ENCODE data around the gene ALK.

ALK gene

DNA sequence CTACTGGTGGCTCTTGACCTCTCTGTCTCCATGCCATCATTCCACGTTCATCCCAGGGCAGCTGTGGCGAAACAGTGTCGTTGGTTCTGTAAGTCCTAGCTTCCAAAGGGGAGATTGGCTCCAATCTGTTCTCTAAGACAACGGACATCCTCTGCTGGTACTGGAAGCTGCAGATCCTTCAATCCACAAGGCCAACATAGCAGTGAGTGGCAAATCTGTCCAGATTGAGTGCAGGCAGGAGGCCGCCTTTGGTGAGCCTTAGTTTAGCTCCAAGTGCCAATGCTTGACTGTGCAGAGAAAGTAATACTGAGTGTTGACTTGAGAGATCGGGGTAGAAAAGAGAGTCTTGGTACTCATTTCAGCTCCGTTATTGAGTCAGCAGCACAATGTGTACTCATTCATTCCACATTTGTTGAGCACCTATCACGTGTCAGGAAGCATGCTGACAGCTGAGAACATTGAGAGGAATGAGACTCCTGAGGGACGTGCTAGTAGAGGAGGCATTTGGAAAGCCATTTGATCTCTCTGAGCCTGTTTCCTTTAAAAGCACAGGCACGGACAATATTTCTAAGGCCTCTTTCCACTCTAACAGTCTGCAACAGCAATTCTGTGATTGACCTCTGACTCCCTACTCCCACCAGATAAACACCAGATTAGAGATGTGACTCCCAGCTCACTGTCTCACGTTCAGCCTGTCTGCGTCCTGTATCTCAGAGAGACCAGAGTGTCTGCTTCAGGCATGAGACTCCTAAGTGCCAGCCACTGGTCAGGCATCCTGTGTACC is 500.2 kb downstream of the ALK start:
- no peaks in the 10 kb centered on the region for H3K9me3 ChIP-seq (ENCODE audit: control insufficient read depth, insufficient read depth, low read depth, low read length)
- H3K27me3 ChIP-seq (ENCODE audit: control insufficient read depth, insufficient read depth, low read length), result peaks cover 7% of the 10 kb centered on the region; the same call in 1 of the 2 replicates
- no peak overlapping the region for H3K9ac ChIP-seq (ENCODE audit: low read length)
- peaks cover 16% of the 10 kb centered on the region for H3K4me1 ChIP-seq (ENCODE audit: control insufficient read depth, insufficient read depth, low read length)
- no peak overlapping the region for H3K4me3 ChIP-seq (ENCODE audit: low read depth, low read length)
- no peak overlapping the region for H3K27ac ChIP-seq (ENCODE audit: low read depth, low read length)
- H3K36me3 ChIP-seq (ENCODE audit: control insufficient read depth, insufficient read depth, low read length), result no peaks in the 10 kb centered on the region

DNA sequence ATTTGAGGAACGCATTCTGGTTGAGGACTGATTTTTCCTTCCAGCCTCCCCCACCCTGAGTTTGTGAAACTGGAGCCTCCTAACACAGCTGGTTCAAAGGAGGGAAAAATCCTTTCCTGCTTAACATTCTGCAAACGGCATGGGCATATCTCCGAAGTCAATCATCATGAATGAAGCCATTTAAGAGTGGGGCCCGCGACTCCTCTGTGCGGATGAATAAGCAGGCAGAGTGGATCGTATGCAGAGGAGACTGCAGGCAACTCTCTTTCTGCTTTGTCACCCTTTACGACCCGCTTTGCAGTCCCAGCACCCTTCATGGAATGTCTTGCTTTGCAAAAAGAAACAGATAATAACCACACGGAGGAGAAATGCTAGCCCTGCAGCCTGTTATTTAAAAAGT is 500.9 kb downstream of the ALK start:
- no peak overlapping the region for H3K27ac ChIP-seq (ENCODE audit: low read depth, low read length)
- H3K9me3 ChIP-seq (ENCODE audit: control insufficient read depth, insufficient read depth, low read depth, low read length), result no peaks in the 10 kb centered on the region

DNA sequence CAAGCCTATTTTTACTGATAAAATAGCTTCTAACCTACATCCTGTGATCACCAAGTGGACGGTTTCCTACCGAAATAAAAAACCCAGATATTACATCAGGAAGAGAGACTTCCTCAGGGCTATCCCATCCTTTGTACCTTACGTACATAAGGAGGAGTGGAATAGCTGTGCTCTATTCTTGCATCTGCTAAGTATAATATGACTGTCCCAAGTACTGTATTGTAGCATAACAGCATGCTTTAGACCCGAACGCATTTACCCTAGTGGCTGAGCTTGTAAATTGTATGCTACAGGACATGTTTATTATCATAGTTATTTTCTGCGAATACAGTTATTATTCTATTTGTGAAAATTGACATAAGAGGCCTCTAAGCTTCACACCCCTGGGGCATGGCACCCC is 503.8 kb downstream of the ALK start:
- Histone ChIP-seq H3K9me3 (ENCODE audit: control insufficient read depth, insufficient read depth, low read depth, low read length) (no peaks in the 10 kb centered on the region), H3K27ac (ENCODE audit: low read depth, low read length) (no peak overlapping the region), H3K9ac (ENCODE audit: low read length) (no peak overlapping the region), H3K4me1 (ENCODE audit: control insufficient read depth, insufficient read depth, low read length) (peaks cover 16% of the 10 kb centered on the region), H3K4me3 (ENCODE audit: low read depth, low read length) (no peak overlapping the region), H3K27me3 (ENCODE audit: control insufficient read depth, insufficient read depth, low read length) (peaks cover 7% of the 10 kb centered on the region; the same call in 1 of the 2 replicates), H3K36me3 (ENCODE audit: control insufficient read depth, insufficient read depth, low read length) (no peaks in the 10 kb centered on the region)

More for the DNA sequence above, 500.9 kb downstream of the ALK start:
- Histone ChIP-seq H3K4me1 (ENCODE audit: control insufficient read depth, insufficient read depth, low read length) (peaks cover 16% of the 10 kb centered on the region), H3K9ac (ENCODE audit: low read length) (no peak overlapping the region), H3K4me3 (ENCODE audit: low read depth, low read length) (no peak overlapping the region), H3K27me3 (ENCODE audit: control insufficient read depth, insufficient read depth, low read length) (peaks cover 7% of the 10 kb centered on the region; the same call in 1 of the 2 replicates), H3K36me3 (ENCODE audit: control insufficient read depth, insufficient read depth, low read length) (no peaks in the 10 kb centered on the region)

DNA sequence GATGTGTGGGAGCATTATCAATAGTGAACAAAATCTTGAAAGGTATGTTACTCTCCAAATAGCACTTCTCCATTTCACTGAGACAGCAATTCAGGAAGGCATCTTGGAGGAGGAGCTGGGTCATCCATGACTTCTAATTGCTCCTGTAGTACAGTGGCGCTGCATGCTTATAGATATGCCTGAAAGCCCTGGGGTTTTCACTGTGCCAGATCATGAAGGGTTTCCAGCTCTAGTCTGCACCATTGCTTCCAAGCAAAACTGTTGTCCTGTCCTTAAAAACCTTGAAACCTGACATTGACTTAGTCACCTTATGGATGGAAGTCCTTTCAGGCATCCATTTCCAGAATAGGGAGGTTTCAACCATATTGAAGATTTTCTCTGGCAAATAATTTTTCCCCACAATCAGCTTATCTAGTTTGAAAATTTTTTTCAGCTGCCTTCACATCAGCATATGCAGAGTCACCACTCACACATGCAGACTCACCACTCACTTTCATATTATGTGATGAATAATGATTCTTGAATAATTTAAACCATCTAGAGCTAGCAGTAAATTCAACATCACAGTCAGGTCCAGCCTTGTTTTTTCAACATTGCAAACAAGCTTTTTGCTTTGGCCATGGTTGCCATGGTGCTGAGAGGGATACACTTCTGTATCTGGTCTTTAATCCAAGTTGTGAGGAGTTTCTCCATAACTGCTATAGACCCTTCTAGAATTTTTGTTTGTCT is 509.0 kb downstream of the ALK start:
- H3K4me3 ChIP-seq (ENCODE audit: low read depth, low read length), result no peak overlapping the region
- H3K36me3 ChIP-seq (ENCODE audit: control insufficient read depth, insufficient read depth, low read length), result no peaks in the 10 kb centered on the region
- no peaks in the 10 kb centered on the region for H3K27me3 ChIP-seq (ENCODE audit: control insufficient read depth, insufficient read depth, low read length)
- H3K27ac ChIP-seq (ENCODE audit: low read depth, low read length), result no peak overlapping the region
- H3K4me1 ChIP-seq (ENCODE audit: control insufficient read depth, insufficient read depth, low read length), result no peaks in the 10 kb centered on the region
- no peaks in the 10 kb centered on the region for H3K9me3 ChIP-seq (ENCODE audit: control insufficient read depth, insufficient read depth, low read depth, low read length)
- H3K9ac ChIP-seq (ENCODE audit: low read length), result no peak overlapping the region

DNA sequence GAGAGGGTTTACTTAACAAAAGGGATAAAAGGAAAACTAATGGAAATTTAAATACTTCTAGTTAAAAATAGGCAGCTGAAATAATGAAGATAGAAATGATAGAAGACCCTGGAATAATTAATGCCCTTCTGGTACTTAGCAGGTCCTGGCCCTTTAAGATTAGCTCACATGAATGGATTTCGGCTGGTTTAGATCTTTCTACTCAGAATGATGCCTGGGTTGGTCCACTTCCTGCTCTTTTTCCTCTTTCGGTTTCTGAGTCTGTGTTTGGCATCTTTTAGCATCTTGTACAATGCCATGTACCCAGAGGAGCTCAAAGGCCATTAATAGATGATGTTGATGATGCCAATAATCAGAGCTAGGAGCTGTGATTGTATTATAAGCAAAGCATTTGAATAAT is 515.7 kb downstream of the ALK start:
- Histone ChIP-seq H3K4me1 (ENCODE audit: control insufficient read depth, insufficient read depth, low read length) (no peaks in the 10 kb centered on the region), H3K27me3 (ENCODE audit: control insufficient read depth, insufficient read depth, low read length) (no peaks in the 10 kb centered on the region), H3K9ac (ENCODE audit: low read length) (no peak overlapping the region)

DNA sequence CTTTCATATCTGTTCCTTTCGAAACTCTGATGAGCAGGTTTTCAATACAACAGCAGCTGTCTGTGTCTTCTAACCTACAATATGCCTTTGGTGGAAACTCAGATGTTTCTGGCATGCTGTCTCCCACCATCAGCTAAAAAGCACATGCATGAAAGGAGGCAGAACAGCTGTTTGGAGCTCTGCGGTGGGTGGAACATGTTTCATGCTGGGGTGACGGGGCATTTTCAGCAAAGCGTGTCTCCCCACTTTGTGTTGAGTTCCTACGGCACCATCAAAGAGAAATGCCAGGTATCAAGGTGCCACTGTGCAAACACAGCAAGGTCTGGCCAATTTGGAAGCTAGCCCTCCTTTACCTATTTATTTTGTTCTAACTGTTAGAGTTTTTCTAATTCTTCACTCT is 516.1 kb downstream of the ALK start:
- H3K9ac ChIP-seq (ENCODE audit: low read length), result no peak overlapping the region
- no peak overlapping the region for H3K4me3 ChIP-seq (ENCODE audit: low read depth, low read length)
- H3K9me3 ChIP-seq (ENCODE audit: control insufficient read depth, insufficient read depth, low read depth, low read length), result no peaks in the 10 kb centered on the region
- no peak overlapping the region for H3K27ac ChIP-seq (ENCODE audit: low read depth, low read length)
- H3K4me1 ChIP-seq (ENCODE audit: control insufficient read depth, insufficient read depth, low read length), result no peaks in the 10 kb centered on the region
- no peaks in the 10 kb centered on the region for H3K36me3 ChIP-seq (ENCODE audit: control insufficient read depth, insufficient read depth, low read length)
- H3K27me3 ChIP-seq (ENCODE audit: control insufficient read depth, insufficient read depth, low read length), result no peaks in the 10 kb centered on the region

More for the DNA sequence above, 515.7 kb downstream of the ALK start:
- H3K4me3 ChIP-seq (ENCODE audit: low read depth, low read length), result no peak overlapping the region
- no peak overlapping the region for H3K27ac ChIP-seq (ENCODE audit: low read depth, low read length)
- no peaks in the 10 kb centered on the region for H3K9me3 ChIP-seq (ENCODE audit: control insufficient read depth, insufficient read depth, low read depth, low read length)
- no peaks in the 10 kb centered on the region for H3K36me3 ChIP-seq (ENCODE audit: control insufficient read depth, insufficient read depth, low read length)

DNA sequence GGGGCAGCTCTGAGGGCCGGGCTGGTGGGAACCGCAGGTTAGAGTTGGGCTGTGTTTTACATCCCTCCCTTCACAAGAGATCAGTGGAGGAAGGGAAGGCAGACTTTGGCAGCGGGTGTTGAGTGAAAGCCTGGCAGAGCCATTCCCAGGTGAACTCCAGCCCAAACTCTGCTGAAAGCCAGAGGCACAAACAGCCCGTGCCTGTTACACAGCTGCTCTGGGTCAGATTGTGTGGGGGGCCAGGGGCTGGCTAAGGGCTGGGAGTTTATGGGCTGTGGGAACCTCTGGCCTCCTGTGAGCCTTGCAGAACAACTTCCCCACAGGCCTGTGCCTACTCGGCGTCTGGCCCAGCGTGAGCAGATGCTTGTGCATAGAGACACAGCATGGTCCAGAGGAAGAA is 519.4 kb downstream of the ALK start:
- Histone ChIP-seq H3K4me3 (ENCODE audit: low read depth, low read length) (no peak overlapping the region), H3K36me3 (ENCODE audit: control insufficient read depth, insufficient read depth, low read length) (no peaks in the 10 kb centered on the region), H3K27me3 (ENCODE audit: control insufficient read depth, insufficient read depth, low read length) (no peaks in the 10 kb centered on the region), H3K27ac (ENCODE audit: low read depth, low read length) (no peak overlapping the region), H3K4me1 (ENCODE audit: control insufficient read depth, insufficient read depth, low read length) (peaks cover 9% of the 10 kb centered on the region), H3K9me3 (ENCODE audit: control insufficient read depth, insufficient read depth, low read depth, low read length) (0 out of 2 replicates have a peak, but pooled peaks cover 4% of the 10 kb centered on the region), H3K9ac (ENCODE audit: low read length) (no peak overlapping the region)

DNA sequence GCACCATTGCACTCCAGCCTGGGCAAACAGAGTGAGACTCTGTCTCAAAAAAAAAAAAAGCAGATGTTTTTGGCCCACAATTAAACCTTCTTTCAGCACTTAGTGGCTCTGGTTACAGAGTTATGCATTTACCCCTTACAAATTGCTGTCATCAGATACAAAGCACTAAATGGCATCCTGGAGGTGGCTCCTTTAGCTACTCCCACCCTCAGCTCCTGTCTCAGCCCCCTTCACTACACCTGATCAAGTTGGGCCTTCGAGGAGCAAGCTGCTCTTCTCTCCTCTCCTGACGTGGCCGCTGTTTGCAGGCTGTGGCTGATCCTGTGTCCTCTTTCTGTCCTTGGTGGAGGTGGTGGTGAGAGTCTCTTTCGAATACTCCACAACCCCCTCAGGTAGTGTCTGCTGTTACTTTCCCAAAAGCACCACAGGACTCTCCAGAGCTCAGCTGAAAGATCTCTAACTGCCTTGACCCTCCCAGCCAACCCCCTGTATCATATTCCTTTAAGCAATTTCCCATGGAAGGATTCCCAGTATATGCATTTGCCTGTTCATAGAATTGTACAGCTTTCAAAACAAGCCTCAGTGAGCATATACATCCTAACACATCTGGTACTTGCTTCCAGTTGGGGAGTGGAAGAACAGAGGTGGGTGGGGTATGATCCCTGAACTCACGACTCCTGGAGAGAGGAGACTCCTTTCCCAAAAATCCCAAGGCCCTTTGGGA is 520.3 kb downstream of the ALK start:
- Histone ChIP-seq H3K27ac (ENCODE audit: low read depth, low read length) (no peak overlapping the region), H3K9me3 (ENCODE audit: control insufficient read depth, insufficient read depth, low read depth, low read length) (0 out of 2 replicates have a peak, but pooled peaks cover 4% of the 10 kb centered on the region), H3K36me3 (ENCODE audit: control insufficient read depth, insufficient read depth, low read length) (no peaks in the 10 kb centered on the region), H3K9ac (ENCODE audit: low read length) (no peak overlapping the region), H3K4me3 (ENCODE audit: low read depth, low read length) (no peak overlapping the region), H3K4me1 (ENCODE audit: control insufficient read depth, insufficient read depth, low read length) (peaks cover 9% of the 10 kb centered on the region), H3K27me3 (ENCODE audit: control insufficient read depth, insufficient read depth, low read length) (no peaks in the 10 kb centered on the region)

DNA sequence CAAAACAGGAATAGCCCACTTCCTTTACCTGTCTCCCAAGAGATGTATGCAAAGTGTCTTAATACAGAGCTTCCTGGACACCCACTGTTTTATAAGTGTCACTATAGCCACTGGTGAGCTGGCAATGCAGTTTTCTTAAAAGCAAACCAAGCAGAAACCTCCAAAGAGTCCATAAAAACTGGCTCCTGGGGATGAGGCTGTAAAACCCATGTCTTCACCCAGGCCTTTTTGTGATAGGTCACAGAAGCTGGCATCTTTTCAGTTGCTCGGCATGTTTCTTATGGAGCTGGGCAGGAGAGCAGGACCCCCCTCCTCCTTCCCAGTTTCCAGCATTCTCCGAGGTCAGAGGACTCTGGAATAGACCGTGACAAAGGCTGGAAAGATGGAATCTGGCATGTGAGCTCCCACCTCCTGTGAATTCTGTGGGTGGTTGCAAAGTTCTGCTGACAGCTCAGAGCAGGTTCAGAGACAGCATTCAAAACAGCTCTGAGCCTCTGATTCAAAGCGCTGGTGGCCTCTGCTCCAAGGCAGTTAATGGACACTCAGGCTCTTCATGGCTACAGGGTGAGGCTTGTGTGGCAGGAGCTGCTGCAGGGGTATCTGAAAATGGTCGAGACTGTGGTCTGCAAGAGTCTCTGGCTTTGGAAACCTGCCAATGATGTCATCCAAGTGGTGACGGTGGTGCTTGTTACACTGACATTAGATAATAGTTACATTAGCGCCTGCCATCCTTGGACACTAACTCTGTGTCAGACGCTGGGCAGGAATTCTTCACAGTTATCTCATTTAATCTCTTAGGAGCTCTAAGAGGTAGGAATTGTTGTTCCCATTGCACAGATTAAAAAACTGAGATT is 522.8 kb downstream of the ALK start:
- no peak overlapping the region for H3K27ac ChIP-seq (ENCODE audit: low read depth, low read length)
- 0 out of 2 replicates have a peak, but pooled peaks cover 4% of the 10 kb centered on the region for H3K9me3 ChIP-seq (ENCODE audit: control insufficient read depth, insufficient read depth, low read depth, low read length)
- H3K27me3 ChIP-seq (ENCODE audit: control insufficient read depth, insufficient read depth, low read length), result no peaks in the 10 kb centered on the region
- no peak overlapping the region for H3K9ac ChIP-seq (ENCODE audit: low read length)
- peaks cover 20% of the 10 kb centered on the region for H3K4me1 ChIP-seq (ENCODE audit: control insufficient read depth, insufficient read depth, low read length)
- no peaks in the 10 kb centered on the region for H3K36me3 ChIP-seq (ENCODE audit: control insufficient read depth, insufficient read depth, low read length)
- H3K4me3 ChIP-seq (ENCODE audit: low read depth, low read length), result no peak overlapping the region

DNA sequence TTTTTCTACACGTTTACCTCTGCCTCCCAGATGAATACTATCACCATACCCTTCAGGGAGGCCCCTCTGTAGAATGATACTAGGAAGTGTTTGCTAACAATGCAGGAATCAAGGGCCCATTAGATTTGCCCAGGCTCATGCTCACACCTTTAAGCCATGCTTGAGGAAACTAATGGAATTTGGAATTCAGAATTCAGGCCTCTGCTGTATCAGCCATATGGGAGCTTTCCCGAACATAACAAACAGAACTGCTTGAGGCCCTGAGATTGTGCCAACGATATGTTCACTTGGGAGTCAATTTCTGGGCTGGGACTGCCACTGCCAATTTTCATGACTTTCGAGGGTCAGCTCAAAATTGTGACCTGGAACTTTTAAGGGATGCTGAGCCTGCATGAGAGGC is 523.7 kb downstream of the ALK start:
- 0 out of 2 replicates have a peak, but pooled peaks cover 4% of the 10 kb centered on the region for H3K9me3 ChIP-seq (ENCODE audit: control insufficient read depth, insufficient read depth, low read depth, low read length)
- H3K4me3 ChIP-seq (ENCODE audit: low read depth, low read length), result no peak overlapping the region
- no peak overlapping the region for H3K9ac ChIP-seq (ENCODE audit: low read length)
- no peak overlapping the region for H3K27ac ChIP-seq (ENCODE audit: low read depth, low read length)
- peaks cover 20% of the 10 kb centered on the region for H3K4me1 ChIP-seq (ENCODE audit: control insufficient read depth, insufficient read depth, low read length)
- H3K27me3 ChIP-seq (ENCODE audit: control insufficient read depth, insufficient read depth, low read length), result no peaks in the 10 kb centered on the region
- no peaks in the 10 kb centered on the region for H3K36me3 ChIP-seq (ENCODE audit: control insufficient read depth, insufficient read depth, low read length)

Measured in HUES6 (cell line).